Thyroid gland (tissue), 4 donors: ENCODE data around the gene LIMS2. TPM values are rescaled to one million over a fixed set of nuclear protein-coding genes. Genes with fewer than 3 reads are reported as not detected.

Experiments
- DNase-seq, 2 donors: peaks; one replicate each; pipeline ENCODE4 v3.0.0-alpha.2; 2019
- H3K27ac ChIP-seq, 3 donors: fragments of 200-600 bp; sonication (generic); 1 replicate in 2 of 3; 2 replicates in 1 of 3; pipeline ENCODE4 v1.5.1; 2016 to 2019; ENCODE audit warnings: mild to moderate bottlenecking in 1 of 3, moderate library complexity in 1 of 3
- H3K27me3 ChIP-seq: fragments of 200-600 bp; sonication (generic); one replicate; pipeline ENCODE4 v1.5.1; 2019
- H3K36me3 ChIP-seq, 2 donors: fragments of 200-600 bp; sonication (generic); one replicate each; pipeline ENCODE4 v1.5.1; 2016 to 2019
- H3K4me1 ChIP-seq, 2 donors: fragments of 200-600 bp; sonication (generic); one replicate each; pipeline ENCODE4 v1.5.1; 2017 to 2019
- H3K4me3 ChIP-seq, 3 donors: fragments of 200-600 bp; sonication (generic); replicated peaks in 1 of 3; 1 replicate in 2 of 3; 2 replicates in 1 of 3; pipeline ENCODE4 v1.5.1; 2016; ENCODE audit warnings: mild to moderate bottlenecking in 1 of 3
- H3K9me3 ChIP-seq: fragments of 200-600 bp; sonication (generic); one replicate; pipeline ENCODE4 v1.5.1; 2017
- CTCF ChIP-seq, 6 experiments: fragments of 200-600 bp in 3 of 6; fragments of 450-650 bp in 3 of 6; sonication (generic) in 3 of 6; IDR thresholded peaks; one replicate each; pipeline ENCODE4 v1.5.1; 2016 to 2019; ENCODE audit warnings: antibody characterized with exemption in 6 of 6, mild to moderate bottlenecking in 2 of 6, inconsistent platforms in 1 of 6, moderate library complexity in 1 of 6
- POLR2A ChIP-seq, 2 donors: fragments of 450-650 bp; IDR thresholded peaks; one replicate each; pipeline ENCODE4 v1.6.1; 2017; ENCODE audit warnings: antibody characterized with exemption in 2 of 2, mild to moderate bottlenecking in 2 of 2, moderate library complexity in 1 of 2
- WGBS, 2 donors: methylation state at CpG; one replicate each; pipeline ENCODE4 v1.1.5; 2017; 5-methylcytosine and 5-hydroxymethylcytosine counted together
- intact Hi-C: fragments of 100-400 bp; cut with DNase I; formaldehyde crosslinking; loops from one replicate; pipeline ENCODE4 v1.15.1; 2023
- total RNA-seq, 4 donors: library from RNA; depleted of rRNA; stranded (reverse); fragments of >200 nt; gene quantifications; one replicate each; pipeline ENCODE4 v1.2.3, GENCODE V29; 2016

The LIMS2 gene
- total RNA-seq, 4 donors from 2014 or later = 9.1 to 27.8 (median 14.2) TPM

GRCh38 chr2:127592761-127593227 lies 82.5 kb downstream of the LIMS2 start:
- no peaks in the 10 kb centered on the region for H3K27me3 ChIP-seq
- H3K27ac ChIP-seq = no peak overlapping the region
- intact Hi-C loops = no loop called here
- DNase-seq = no peak
- H3K36me3 ChIP-seq = no peaks in the 10 kb centered on the region
- 92 to 93% methylated on average over 28 to 32 of the region's 37 CpGs for WGBS, 2 donors
- TF ChIP-seq CTCF (IDR thresholded peaks at IDR 0.05) (no peak), POLR2A (IDR thresholded peaks at IDR 0.05) (no peak)
- H3K4me1 ChIP-seq = no peaks in the 10 kb centered on the region
- H3K9me3 ChIP-seq = no peaks in the 10 kb centered on the region
- H3K4me3 ChIP-seq = no peak overlapping the region

- intact Hi-C loops = no loop called here
- Histone ChIP-seq H3K27me3 (no peaks in the 10 kb centered on the region), H3K27ac (no peak overlapping the region), H3K9me3 (no peaks in the 10 kb centered on the region), H3K4me3 (no peak overlapping the region), H3K36me3 (no peaks in the 10 kb centered on the region), H3K4me1 (no peaks in the 10 kb centered on the region)
- DNase-seq = peak; percentile 44 to 52
- TF ChIP-seq CTCF (IDR thresholded peaks at IDR 0.05) = peak; percentile 36 to 76 (median 67)
- TF ChIP-seq POLR2A (IDR thresholded peaks at IDR 0.05) = no peak
- 54 to 55% methylated on average over 8 to 9 of the region's 10 CpGs for WGBS, 2 donors
These were observed 84.0 kb downstream of the LIMS2 start for GRCh38 chr2:127591221-127591923.

- no peaks in the 10 kb centered on the region for H3K4me1 ChIP-seq
- H3K9me3 ChIP-seq = no peaks in the 10 kb centered on the region
- intact Hi-C loops = no loop called here
- no peaks in the 10 kb centered on the region for H3K27me3 ChIP-seq
- no peak overlapping the region for H3K4me3 ChIP-seq
- no peaks in the 10 kb centered on the region for H3K36me3 ChIP-seq
- H3K27ac ChIP-seq = no peak overlapping the region
- no peak for DNase-seq
- 93 to 95% methylated on average over 8 of the region's 8 CpGs for WGBS, 2 donors
- no peak for TF ChIP-seq CTCF (IDR thresholded peaks at IDR 0.05)
- no peak for TF ChIP-seq POLR2A (IDR thresholded peaks at IDR 0.05)
These were observed 84.7 kb downstream of the LIMS2 start for GRCh38 chr2:127590386-127591190.

GRCh38 chr2:127589841-127590240 lies 85.5 kb downstream of the LIMS2 start:
- no peak overlapping the region for H3K4me3 ChIP-seq
- no peak for DNase-seq
- no peak overlapping the region for H3K27ac ChIP-seq
- H3K9me3 ChIP-seq = no peaks in the 10 kb centered on the region
- 84 to 93% methylated on average over 5 of the region's 5 CpGs for WGBS, 2 donors
- TF ChIP-seq CTCF (IDR thresholded peaks at IDR 0.05) = no peak
- no peaks in the 10 kb centered on the region for H3K36me3 ChIP-seq
- H3K4me1 ChIP-seq = no peaks in the 10 kb centered on the region
- H3K27me3 ChIP-seq = no peaks in the 10 kb centered on the region
- intact Hi-C loops = no loop called here

GRCh38 chr2:127589358-127589757 lies 86.0 kb downstream of the LIMS2 start:
- H3K9me3 ChIP-seq = no peaks in the 10 kb centered on the region
- H3K27me3 ChIP-seq = no peaks in the 10 kb centered on the region
- DNase-seq = no peak
- H3K4me1 ChIP-seq = no peaks in the 10 kb centered on the region
- no peak overlapping the region for H3K4me3 ChIP-seq
- no peak overlapping the region for H3K27ac ChIP-seq
- whole genome bisulfite sequencing, 2 donors = 92 to 93% methylated on average over 3 of the region's 3 CpGs
- TF ChIP-seq CTCF (IDR thresholded peaks at IDR 0.05) (no peak), POLR2A (IDR thresholded peaks at IDR 0.05) (no peak)
- H3K36me3 ChIP-seq = no peaks in the 10 kb centered on the region
- intact Hi-C loops = no loop called here
